Gastrocnemius medialis (tissue), 4 donors: ENCODE data around the gene PITHD1. TPM values are rescaled to one million over a fixed set of nuclear protein-coding genes. Genes with fewer than 3 reads are reported as not detected.

Experiments used
- ATAC-seq, 2 donors: fragments of 150-250 bp; one replicate each; pipeline ENCODE4 v1.9.1; 2016
- DNase-seq, 2 donors: peaks; one replicate each; pipeline ENCODE4 v3.0.0-alpha.2; 2019
- H3K27ac ChIP-seq, 4 donors: fragments of 200-600 bp; sonication (generic); 1 replicate in 1 of 4; 2 replicates in 3 of 4; pipeline ENCODE4 v1.5.1; 2016 to 2018; ENCODE audit warnings: mild to moderate bottlenecking in 2 of 4, moderate library complexity in 1 of 4
- H3K27me3 ChIP-seq, 3 donors: fragments of 200-600 bp; sonication (generic) in 2 of 3; 1 replicate in 1 of 3; 2 replicates in 2 of 3; pipeline versions ENCODE4 v1.5.1 to v1.6.0; 2016 to 2019; ENCODE audit warnings: mild to moderate bottlenecking in 1 of 3, moderate library complexity in 1 of 3
- H3K36me3 ChIP-seq, 2 donors: fragments of 200-600 bp; sonication (generic) in 1 of 2; one replicate each; pipeline ENCODE4 v1.5.1; 2017 to 2018
- H3K4me1 ChIP-seq, 2 donors: fragments of 200-600 bp; sonication (generic) in 1 of 2; one replicate each; pipeline ENCODE4 v1.5.1; 2016 to 2017; ENCODE audit warnings: mild to moderate bottlenecking in 2 of 2
- H3K4me3 ChIP-seq, 4 donors: fragments of 200-600 bp; sonication (generic) in 3 of 4; 1 replicate in 1 of 4; 2 replicates in 3 of 4; pipeline ENCODE4 v1.5.1; 2016 to 2019; ENCODE audit warnings: mild to moderate bottlenecking in 2 of 4
- H3K9me3 ChIP-seq, 3 donors: fragments of 200-600 bp; sonication (generic) in 2 of 3; 1 replicate in 1 of 3; 2 replicates in 2 of 3; pipeline ENCODE4 v1.5.1; 2016 to 2019
- CTCF ChIP-seq, 5 experiments: fragments of 450-650 bp in 3 of 5; fragments of 200-600 bp in 2 of 5; sonication (generic) in 2 of 5; IDR thresholded peaks in 4 of 5; conservative IDR thresholded peaks in 1 of 5; 1 replicate in 4 of 5; 2 replicates in 1 of 5; pipeline ENCODE4 v1.5.1; 2016 to 2019; ENCODE audit warnings: antibody characterized with exemption in 5 of 5, mild to moderate bottlenecking in 3 of 5, moderate library complexity in 3 of 5
- POLR2A ChIP-seq, 2 donors: fragments of 450-650 bp; IDR thresholded peaks; one replicate each; pipeline ENCODE4 v1.6.1; 2017; ENCODE audit warnings: antibody characterized with exemption in 2 of 2, mild to moderate bottlenecking in 2 of 2, moderate library complexity in 2 of 2
- in situ Hi-C, 4 donors: fragments of 200-750 bp; cut with MboI; loops; one replicate each; pipeline versions ENCODE4 v1.15.0 to v1.8.0; 2017; ENCODE audit warnings: low sequenced_read_pairs in 4 of 4
- intact Hi-C: fragments of 100-400 bp; cut with DNase I; formaldehyde crosslinking; loops from one replicate; pipeline ENCODE4 v1.15.1; 2023; ENCODE audit warnings: low total_unique reads
- total RNA-seq, 4 donors: library from RNA; depleted of rRNA; stranded (reverse); fragments of >200 nt; gene quantifications; one replicate each; pipeline versions ENCODE4 v1.1.0 to v1.2.3, GENCODE V29; 2016

Gene PITHD1
- total RNA-seq, 4 donors from 2014 or later, result 79.9 to 104 (median 90.3) TPM

GRCh38 chr1:23836037-23836436 is 57.8 kb downstream of the PITHD1 start:
- no peaks in the 10 kb centered on the region for H3K27me3 ChIP-seq
- H3K9me3 ChIP-seq, result no peaks in the 10 kb centered on the region
- no peaks in the 10 kb centered on the region for H3K36me3 ChIP-seq
- in situ Hi-C loops (no loop called here), intact Hi-C loops (no loop called here)
- no peak overlapping the region for H3K27ac ChIP-seq
- no peak overlapping the region for H3K4me3 ChIP-seq
- H3K4me1 ChIP-seq, result peaks cover 3 to 6% of the 10 kb centered on the region in 2 donors
- no peak for TF ChIP-seq POLR2A (IDR thresholded peaks at IDR 0.05)
- no peak for TF ChIP-seq CTCF (IDR thresholded peaks at IDR 0.05 in 4 of 5, conservative IDR thresholded peaks at IDR 0.05 in 1 of 5)
- no peak for DNase-seq
- no peak for ATAC-seq

Other genes starting within 250 kb of the PITHD1 start
- gene E2F2, start 247.2 kb upstream of the PITHD1 start, total RNA-seq, result under 1 TPM in 1 of 4 donors, not detected in 3; 0.40 TPM
- 100 to 1,000 TPM in 1 of 4 donors, 10 to 100 TPM in 3; 67.9 to 124 (median 83.0) TPM for gene ID3, start 218.9 kb upstream of the PITHD1 start, total RNA-seq
- gene RPL11, start 86.6 kb upstream of the PITHD1 start, total RNA-seq, result 100 to 1,000 TPM; 302 to 593 (median 504) TPM
- gene ELOA, start 34.9 kb upstream of the PITHD1 start, total RNA-seq, result 10 to 100 TPM; 44.7 to 73.0 (median 59.0) TPM
- 10 to 100 TPM; 35.3 to 40.9 (median 36.7) TPM for gene LYPLA2, start 12.7 kb downstream of the PITHD1 start, total RNA-seq
- 1 to 10 TPM; 2.9 to 5.7 (median 4.1) TPM for gene GALE, start 22.3 kb downstream of the PITHD1 start, total RNA-seq
- gene HMGCL, start 47.0 kb downstream of the PITHD1 start, total RNA-seq, result 10 to 100 TPM; 19.1 to 30.0 (median 29.5) TPM
- gene FUCA1, start 89.9 kb downstream of the PITHD1 start, total RNA-seq, result 10 to 100 TPM in 3 of 4 donors, 1 to 10 TPM in 1; 8.1 to 15.4 (median 12.4) TPM
- gene CNR2, start 134.9 kb downstream of the PITHD1 start, total RNA-seq, result not detected
- 10 to 100 TPM; 26.5 to 54.2 (median 39.4) TPM for gene PNRC2, start 181.4 kb downstream of the PITHD1 start, total RNA-seq
- gene SRSF10, start 201.9 kb downstream of the PITHD1 start, total RNA-seq, result 10 to 100 TPM; 20.4 to 49.9 (median 26.5) TPM